ENCODE measurements around the gene ENTPD8.
A peak's percentile ranks its signal among the peaks of the same experiment; 100 is the strongest.
"Not testable (repeated sequence)": the region's sequence is repeated elsewhere in the genome, so short reads cannot be mapped to it uniquely, and the experiment has no call there.

The ENTPD8 gene

DNA sequence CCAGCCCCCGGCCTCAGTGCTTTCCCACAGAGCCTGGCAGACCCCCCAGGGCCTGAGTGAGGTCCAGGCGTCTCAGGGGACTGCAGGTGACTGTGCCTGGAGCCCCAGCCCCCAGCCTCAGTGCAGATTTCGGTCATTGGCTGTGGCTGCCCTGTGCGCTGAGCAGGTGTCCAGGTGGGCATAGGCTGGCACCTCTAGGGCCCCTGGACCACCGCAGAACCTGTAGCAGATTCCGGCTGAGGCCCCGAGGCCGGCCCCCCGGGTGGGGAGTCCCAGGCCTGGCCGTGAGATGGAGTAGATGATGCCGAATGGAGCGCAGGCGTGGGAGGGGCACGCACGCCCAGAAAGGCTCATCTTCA is 30.3 kb downstream of the ENTPD8 start:
- no peak for DNase-seq

- not testable (repeated sequence) for DNase-seq
Observed at GRCh38 chr9:137410236-137410890, 30.8 kb downstream of the ENTPD8 start.

DNA sequence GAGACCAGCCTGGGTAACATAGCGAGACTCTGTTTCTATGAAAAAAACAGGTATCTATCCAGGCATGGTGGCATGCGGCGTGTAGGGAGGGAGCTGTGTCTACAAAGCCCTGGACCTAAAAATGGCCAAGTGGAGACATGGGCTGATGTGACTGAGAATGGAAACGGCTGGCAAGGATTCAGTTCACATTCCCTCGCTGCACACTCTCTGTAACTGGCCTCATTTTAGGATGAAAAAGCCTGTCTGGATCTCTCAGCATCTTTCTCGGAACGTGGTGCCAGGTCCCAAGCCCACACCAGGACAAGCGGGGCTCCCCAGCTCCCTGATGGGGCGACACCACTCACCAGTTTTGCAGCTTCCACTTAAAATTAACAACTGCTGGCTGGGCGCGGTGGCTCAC is 31.6 kb downstream of the ENTPD8 start:
- no peak for DNase-seq

DNA sequence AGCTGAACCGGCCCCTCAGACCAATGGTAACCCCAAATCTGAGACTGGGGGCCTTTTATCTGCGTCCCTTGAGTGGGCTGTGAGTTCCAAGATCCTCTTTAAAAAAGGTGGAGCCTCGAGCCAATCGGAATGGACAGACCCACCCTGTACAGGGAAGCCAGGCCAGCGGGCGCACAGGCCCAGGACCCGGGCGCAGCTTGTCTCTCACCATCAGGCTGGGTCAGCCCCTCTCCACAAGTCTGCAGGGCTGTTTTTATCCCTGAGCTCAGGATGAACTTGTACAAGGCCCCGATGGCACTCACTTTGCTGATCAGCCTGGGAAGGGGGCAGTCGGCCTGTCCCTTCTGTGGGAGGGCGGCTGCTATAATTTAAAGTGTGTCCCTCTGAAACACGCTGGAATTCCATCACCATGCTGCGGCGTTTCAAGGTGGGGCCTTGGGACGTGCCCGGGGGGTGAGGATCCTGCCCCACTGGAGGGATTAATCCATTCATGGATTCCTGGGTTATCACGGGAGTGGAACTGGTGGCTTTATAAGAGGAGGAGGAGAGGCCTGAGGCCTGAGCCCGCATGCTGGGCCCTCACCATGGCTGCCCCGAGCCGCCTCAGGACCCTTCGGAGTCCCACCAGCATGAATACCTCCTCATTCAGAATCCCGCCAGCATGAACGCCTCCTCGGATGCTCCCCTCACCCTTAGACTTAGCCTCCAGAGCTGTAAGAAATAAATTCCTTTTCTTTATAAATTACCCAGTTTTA is 32.3 kb downstream of the ENTPD8 start:
- no peak for DNase-seq

GRCh38 chr9:137407590-137408300 is 33.4 kb downstream of the ENTPD8 start:
- no peak for DNase-seq

GRCh38 chr9:137406876-137407589 is 34.1 kb downstream of the ENTPD8 start:
- peak; percentile 12 to 74 (median 46) for DNase-seq

DNA sequence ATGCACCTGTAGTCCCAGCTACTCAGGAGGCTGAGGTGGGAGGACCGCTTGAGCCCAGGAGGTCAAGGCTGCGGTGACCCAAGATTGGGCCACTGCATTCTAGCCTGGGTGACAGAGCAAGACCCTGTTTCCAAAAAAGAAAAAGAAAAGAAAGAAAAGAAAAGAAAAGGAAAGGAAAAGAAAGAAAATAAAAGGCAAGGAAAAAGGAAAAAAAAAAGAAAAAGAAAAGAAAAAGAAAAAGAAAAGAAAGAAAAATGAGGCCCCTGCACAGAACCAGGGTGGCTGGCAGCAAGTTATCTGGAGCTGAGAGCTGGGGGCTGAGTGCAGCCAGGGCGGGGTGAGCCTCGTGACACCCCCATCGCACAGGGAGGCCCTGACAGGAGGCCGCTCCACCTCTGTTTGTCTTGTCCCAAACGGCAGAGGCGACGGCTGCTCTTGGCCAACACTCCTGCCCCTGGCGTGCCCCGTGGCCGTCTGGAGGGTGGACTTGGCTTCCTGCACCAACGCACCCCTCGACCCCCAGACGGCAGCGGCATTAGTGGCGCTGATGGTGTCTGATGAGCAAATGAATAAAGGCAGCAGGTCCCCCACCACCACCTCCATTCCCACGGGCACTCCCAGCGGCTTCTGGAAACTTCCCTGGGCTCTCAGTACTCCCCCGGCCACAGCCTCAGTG is 34.9 kb downstream of the ENTPD8 start:
- no peak for DNase-seq

DNA sequence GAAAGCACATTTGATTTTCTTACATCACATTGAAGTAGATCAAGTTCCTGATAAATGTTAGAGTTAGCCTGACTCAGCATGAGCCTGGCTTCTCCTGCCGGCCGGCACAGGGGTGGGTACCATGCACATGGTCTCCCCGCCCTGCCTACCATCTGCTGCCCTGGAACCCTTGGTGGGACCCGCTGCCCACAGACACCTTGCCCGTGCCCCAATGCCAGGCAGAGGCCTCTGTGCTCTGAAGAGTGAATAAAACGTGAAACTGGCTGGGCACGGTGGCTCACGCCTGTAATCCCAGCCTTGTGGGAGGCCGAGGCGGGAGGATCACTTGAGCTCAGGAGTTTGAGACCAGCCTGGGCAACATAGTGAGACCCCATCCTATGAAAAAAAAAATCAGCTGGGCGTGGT is 35.5 kb downstream of the ENTPD8 start:
- DNase-seq: no peak

DNA sequence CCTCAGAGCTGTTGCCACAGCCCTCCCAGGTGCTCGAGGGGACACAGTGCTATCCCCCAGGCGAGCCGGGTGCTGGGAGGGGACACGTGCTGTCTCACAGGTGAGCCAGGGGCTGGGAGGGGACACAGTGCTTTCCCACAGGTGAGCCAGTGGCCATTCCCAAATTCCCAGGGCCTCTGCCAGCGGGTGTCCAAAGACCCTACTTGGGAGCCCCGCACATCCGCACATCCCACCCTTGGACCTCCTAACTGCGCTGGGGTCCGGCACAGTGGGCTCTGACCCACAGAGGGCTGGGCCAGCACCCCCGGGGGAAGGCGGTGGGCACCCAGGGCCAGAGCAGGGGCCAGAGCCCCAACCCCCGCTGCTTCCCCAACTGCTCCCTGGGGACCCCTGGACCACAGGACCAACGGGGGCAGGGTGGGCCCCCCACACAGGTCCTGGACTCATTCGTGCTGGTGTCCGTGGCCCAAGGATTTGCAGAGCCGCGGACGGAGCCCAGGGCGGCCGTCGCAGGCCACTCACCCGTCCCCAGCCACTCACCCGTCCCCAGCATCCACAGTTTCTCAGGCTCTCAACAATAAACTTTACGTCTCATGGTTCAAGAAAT is 36.1 kb downstream of the ENTPD8 start:
- DNase-seq: no peak

DNA sequence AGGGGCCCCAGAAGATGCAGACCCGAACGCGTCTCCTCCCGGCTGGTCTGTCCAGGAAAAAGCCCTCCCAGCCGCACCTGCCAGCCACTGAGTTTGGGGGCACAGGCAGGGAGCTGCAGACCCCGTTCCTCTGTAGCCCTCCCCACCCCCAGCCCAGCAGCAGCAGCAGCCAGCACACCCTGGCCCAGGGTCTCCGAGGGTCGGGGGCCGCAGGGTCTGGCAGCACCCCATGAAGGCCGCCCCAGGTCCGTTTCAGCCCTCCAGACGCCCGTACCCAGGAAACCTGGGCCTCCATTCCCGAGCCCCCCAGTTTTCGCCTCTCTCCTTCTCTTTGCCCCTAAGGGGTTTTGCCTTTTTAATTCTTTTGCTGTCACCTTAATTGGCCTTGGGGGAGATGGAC is 37.9 kb downstream of the ENTPD8 start:
- DNase-seq: no peak

DNA sequence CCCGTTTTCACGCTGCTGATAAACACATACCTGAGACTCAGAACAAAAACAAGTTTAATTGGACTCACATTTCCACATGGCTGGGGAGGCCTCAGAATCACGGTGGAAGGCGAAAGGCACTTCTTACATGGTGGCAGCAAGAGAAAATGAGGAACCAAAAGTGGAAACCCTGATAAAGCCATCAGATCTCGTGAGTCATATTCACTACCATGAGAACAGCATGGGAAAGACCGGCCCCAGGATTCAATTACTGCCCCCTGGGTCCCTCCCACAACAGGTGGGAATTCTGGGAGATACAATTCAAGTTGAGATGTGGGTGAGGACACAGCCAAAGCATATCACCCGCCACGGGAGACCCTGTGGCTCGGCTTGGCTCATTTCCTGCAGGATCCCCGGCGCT is 38.4 kb downstream of the ENTPD8 start:
- no peak for DNase-seq

DNA sequence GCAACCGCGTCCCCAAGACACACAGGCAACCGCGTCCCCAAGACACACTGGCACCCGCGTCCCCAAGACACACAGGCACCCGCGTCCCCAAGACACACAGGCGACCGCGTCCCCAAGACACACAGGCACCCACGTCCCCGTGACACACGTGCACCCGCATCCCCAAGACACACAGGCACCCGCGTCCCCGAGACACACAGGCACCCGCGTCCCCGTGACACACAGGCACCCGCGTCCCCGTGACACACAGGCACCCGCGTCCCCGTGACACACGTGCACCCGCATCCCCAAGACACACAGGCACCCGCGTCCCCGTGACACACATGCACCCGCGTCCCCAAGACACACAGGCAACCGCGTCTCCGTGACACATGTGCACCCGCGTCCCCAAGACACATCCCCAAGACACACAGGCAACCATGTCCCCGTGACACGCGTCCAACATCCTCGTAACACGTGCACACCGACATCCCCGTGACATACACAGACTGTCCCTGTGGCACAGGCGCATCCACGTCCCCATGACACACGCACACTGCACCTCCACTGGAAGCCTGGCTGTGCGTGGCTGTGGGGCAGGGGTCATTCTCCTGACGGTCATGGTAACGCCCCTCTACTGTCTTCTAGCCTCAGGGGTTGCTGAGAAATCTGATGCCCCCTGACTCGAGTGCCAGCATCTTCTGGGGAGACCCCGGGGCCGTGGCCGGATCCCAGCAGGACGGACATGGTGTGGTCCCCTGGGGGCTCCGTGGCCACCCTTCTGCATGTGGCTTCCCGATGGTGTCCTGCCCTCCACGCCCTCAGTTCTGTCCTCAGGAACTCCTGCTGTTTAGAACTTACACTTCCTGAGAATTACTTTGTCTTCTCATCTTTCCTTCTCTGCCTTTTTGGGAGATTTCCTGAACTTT is 42.3 kb downstream of the ENTPD8 start:
- DNase-seq: no peak

- peak in 1 of 5 experiments; percentile 19 for DNase-seq
Observed at GRCh38 chr9:137397675-137398423, 43.3 kb downstream of the ENTPD8 start.

DNA sequence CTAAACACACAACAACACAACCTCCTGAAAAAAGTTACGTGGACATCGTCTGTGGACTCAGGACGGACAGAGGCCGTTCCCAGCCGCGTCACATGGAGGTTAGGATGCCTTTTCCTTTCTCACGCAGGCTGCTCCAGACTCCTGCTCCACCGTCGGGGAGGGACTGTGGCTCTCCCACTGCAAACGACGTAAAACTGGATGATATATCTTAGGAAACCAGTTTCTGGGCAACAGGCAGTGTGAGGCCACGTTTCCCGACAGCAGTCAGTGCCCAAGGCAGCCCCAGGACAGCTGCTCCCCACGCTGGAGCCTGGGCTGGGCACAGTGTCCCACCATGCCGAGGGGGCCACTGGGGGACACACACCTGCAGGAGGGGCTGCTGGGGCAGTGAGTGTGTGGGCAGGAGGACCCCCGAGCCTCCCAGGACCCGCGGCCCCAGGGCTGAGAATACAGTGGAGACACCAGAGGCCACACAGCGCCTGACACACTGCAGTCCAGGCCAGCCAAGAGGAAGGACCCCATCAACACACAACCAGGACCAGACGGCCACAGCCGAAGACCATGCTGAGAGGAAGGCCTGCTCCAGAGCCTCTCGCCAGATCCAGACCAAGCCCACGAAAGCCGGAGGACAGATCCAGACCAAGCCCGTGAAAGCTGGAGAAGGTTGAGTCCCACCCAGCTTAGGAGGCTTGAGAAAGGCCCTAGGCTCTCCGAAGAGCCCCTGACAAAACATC is 44.4 kb downstream of the ENTPD8 start:
- no peak for DNase-seq

DNA sequence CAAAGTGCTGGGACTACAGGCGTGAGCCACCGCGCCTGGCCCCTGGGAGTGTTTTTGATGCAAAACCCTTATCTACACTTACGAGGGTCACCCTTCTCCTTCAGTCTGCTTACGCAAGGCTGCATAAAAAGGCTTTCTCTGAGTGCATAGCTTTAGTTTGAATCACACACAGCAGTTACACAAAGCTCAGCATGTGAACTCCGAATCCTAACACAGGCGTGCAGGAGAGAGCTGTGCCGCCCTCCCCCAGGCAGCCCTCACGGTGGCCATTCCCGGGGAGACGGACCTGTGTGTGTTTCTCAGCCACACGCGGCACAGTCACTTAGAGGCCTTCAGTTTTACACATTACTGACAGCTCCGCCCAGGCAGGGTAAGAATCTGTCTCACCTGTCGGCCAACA is 44.9 kb downstream of the ENTPD8 start:
- DNase-seq: no peak

DNA sequence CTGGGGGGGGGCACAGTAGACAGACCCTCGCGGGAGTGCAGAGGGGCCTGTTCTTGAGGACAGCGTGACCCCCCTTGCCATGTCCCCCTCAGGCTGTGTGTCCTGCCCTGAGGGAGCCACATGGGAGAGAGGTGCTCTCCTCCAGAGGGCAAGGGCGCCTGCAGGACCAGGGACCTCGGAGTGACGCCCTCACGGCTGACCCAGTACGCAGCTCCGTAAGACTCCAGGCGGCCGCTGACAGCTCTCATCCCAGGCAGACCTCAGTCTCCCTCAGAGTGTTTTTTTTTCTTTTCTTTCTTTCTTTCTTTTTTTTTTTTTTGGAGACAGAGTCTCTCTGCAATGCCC is 45.5 kb downstream of the ENTPD8 start:
- DNase-seq: no peak

GRCh38 chr9:137394866-137395665 is 46.1 kb downstream of the ENTPD8 start:
- DNase-seq: no peak

- DNase-seq: no peak
Observed at GRCh38 chr9:137393176-137394150, 47.7 kb downstream of the ENTPD8 start.
